HepG2 (cell line): ENCODE results near the gene ANAPC2.

Experiments
- MTA3 ChIP-seq: sonication (generic); formaldehyde crosslinking; IDR thresholded peaks from 2 replicates; pipeline ENCODE4 v1.4.0; 2020; ENCODE audit warnings: missing genetic modification reagents
- SP1 ChIP-seq, 2 experiments: fragments of 450-650 bp in 1 of 2; sonication (generic) in 1 of 2; formaldehyde crosslinking in 1 of 2; IDR thresholded peaks; 2 replicates each; pipeline versions ENCODE4 v1.4.0 to v1.6.1; 2016 to 2020; ENCODE audit warnings: missing genetic modification reagents in 1 of 2
- ZNF20 ChIP-seq: sonication (generic); formaldehyde crosslinking; IDR thresholded peaks from 2 replicates; pipeline ENCODE4 v1.4.0; 2020; ENCODE audit warnings: mild to moderate bottlenecking, moderate library complexity, missing genetic modification reagents
- TF ChIP-seq, protein P1 (sequence below): sonication (generic); formaldehyde crosslinking; IDR thresholded peaks from 2 replicates; pipeline ENCODE4 v1.5.0; 2020; ENCODE audit warnings: mild to moderate bottlenecking, missing genetic modification reagents, moderate library complexity

DNA sequence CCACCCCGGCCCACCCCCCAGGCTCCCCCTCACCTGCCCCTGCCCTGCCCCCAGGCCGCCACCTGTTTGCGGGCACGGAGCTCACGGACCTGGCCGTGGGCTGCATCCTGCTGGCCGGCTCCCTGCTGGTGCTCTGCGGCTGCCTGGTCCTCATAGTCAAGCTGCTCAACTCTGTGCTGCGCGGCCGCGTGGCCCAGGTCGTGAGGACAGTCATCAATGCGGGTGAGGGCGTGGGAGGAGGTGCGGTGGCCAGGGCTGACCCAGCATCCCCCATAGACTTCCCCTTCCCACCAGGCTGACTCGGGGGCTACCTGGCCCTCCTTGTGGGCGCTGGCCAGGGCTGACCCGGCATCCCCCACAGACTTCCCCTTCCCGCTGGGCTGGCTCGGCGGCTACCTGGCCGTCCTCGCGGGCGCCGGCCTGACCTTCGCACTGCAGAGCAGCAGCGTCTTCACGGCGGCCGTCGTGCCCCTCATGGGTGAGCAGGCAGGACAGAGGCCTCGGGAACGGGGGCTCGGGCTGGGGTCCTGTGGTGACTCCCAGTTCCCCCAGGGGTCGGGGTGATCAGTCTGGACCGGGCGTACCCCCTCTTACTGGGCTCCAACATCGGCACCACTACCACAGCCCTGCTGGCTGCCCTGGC is 45.8 kb upstream of the ANAPC2 start:
- TF ChIP-seq, protein P1, sequence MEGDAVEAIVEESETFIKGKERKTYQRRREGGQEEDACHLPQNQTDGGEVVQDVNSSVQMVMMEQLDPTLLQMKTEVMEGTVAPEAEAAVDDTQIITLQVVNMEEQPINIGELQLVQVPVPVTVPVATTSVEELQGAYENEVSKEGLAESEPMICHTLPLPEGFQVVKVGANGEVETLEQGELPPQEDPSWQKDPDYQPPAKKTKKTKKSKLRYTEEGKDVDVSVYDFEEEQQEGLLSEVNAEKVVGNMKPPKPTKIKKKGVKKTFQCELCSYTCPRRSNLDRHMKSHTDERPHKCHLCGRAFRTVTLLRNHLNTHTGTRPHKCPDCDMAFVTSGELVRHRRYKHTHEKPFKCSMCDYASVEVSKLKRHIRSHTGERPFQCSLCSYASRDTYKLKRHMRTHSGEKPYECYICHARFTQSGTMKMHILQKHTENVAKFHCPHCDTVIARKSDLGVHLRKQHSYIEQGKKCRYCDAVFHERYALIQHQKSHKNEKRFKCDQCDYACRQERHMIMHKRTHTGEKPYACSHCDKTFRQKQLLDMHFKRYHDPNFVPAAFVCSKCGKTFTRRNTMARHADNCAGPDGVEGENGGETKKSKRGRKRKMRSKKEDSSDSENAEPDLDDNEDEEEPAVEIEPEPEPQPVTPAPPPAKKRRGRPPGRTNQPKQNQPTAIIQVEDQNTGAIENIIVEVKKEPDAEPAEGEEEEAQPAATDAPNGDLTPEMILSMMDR (CRISPR knock-in tag) = no peak
- TF ChIP-seq ZNF20 (no peak), MTA3 (CRISPR knock-in tag) (no peak), SP1 (IDR thresholded peaks at IDR 0.05) (no peak), SP1 (CRISPR knock-in tag; IDR thresholded peaks at IDR 0.05) (no peak)
